ENCODE data around the gene ASB10. TPM values are rescaled to one million over a fixed set of nuclear protein-coding genes. Genes with fewer than 3 reads are reported as not detected.

Gene ASB10
- total RNA-seq, 6 donors from 2014 or later: not detected

GRCh38 chr7:151195616-151196450 is 8.8 kb upstream of the ASB10 start:
- 53 to 55% methylated on average over 13 to 19 of the region's 19 CpGs for WGBS, 2 donors
- Histone ChIP-seq H3K4me3 (no peak overlapping the region), H3K9me3 (no peaks in the 10 kb centered on the region), H3K36me3 (no peaks in the 10 kb centered on the region), H3K27me3 (no peaks in the 10 kb centered on the region), H3K27ac (no peak overlapping the region), H3K4me1 (no peaks in the 10 kb centered on the region)
- DNase-seq (no peak), ATAC-seq (ENCODE audit: low FRiP score in 2 of 2) (no peak)
- no peak for TF ChIP-seq EP300 (IDR thresholded peaks at IDR 0.05)
- TF ChIP-seq, protein P1, sequence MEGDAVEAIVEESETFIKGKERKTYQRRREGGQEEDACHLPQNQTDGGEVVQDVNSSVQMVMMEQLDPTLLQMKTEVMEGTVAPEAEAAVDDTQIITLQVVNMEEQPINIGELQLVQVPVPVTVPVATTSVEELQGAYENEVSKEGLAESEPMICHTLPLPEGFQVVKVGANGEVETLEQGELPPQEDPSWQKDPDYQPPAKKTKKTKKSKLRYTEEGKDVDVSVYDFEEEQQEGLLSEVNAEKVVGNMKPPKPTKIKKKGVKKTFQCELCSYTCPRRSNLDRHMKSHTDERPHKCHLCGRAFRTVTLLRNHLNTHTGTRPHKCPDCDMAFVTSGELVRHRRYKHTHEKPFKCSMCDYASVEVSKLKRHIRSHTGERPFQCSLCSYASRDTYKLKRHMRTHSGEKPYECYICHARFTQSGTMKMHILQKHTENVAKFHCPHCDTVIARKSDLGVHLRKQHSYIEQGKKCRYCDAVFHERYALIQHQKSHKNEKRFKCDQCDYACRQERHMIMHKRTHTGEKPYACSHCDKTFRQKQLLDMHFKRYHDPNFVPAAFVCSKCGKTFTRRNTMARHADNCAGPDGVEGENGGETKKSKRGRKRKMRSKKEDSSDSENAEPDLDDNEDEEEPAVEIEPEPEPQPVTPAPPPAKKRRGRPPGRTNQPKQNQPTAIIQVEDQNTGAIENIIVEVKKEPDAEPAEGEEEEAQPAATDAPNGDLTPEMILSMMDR (IDR thresholded peaks at IDR 0.05): no peak
- no peak for TF ChIP-seq POLR2AphosphoS5 (IDR thresholded peaks at IDR 0.05)
- no peak for TF ChIP-seq POLR2A (IDR thresholded peaks at IDR 0.05)

GRCh38 chr7:151194188-151194587 is 7.1 kb upstream of the ASB10 start:
- H3K4me3 ChIP-seq: no peak overlapping the region
- H3K4me1 ChIP-seq: no peaks in the 10 kb centered on the region
- DNase-seq: no peak
- no peaks in the 10 kb centered on the region for H3K9me3 ChIP-seq
- no peaks in the 10 kb centered on the region for H3K27me3 ChIP-seq
- no peak overlapping the region for H3K27ac ChIP-seq
- H3K36me3 ChIP-seq: no peaks in the 10 kb centered on the region
- TF ChIP-seq EP300 (IDR thresholded peaks at IDR 0.05): no peak
- TF ChIP-seq, protein P1 (IDR thresholded peaks at IDR 0.05): no peak
- TF ChIP-seq POLR2AphosphoS5 (IDR thresholded peaks at IDR 0.05): no peak
- no peak for TF ChIP-seq POLR2A (IDR thresholded peaks at IDR 0.05)
- 73 to 100% methylated on average over 2 to 7 of the region's 7 CpGs for WGBS, 2 donors
- ATAC-seq (ENCODE audit: low FRiP score in 2 of 2): no peak

DNA sequence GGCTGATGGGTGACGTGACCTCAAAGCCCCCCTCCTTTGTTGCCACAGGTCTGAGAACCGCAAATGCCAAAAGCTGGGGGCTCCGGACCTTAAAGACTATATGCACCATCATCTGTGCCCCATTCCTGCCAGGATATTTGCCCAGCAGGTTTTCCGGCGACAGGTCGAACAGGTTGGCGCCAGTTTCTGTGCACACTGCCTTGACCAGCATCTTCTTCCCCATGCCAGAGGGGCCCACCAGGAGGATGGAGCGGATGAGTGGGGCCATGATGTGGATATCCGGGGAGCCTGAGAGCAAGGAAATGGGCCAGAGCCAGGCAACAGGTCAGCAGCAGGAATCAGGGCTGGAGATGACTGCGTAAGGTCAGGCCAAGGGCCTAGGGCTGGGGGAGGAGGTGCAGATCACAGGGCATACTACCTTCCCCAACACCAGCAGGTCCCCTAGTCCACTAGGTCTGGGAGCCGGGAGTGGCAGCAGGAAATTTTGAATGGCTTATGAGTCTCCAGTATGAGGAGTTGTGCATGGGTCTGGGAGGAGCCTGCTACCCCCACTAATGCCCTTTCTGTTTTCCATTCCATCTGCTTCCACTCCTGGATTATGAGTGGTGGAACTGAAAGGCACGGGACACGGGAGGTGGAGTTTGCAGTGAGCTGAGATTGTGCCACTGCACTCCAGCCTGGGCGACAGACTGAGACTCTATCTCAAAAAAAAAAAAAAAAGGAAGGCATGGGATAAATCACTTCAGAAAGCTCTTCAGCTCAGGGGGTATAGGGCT is 6.3 kb upstream of the ASB10 start:
- H3K27ac ChIP-seq: no peak overlapping the region
- no peak for ATAC-seq (ENCODE audit: low FRiP score in 2 of 2)
- H3K4me1 ChIP-seq: no peaks in the 10 kb centered on the region
- H3K4me3 ChIP-seq: no peak overlapping the region
- DNase-seq: no peak
- H3K9me3 ChIP-seq: no peaks in the 10 kb centered on the region
- 92% methylated on average over 10 to 14 of the region's 14 CpGs for WGBS, 2 donors
- no peaks in the 10 kb centered on the region for H3K36me3 ChIP-seq
- TF ChIP-seq POLR2A (IDR thresholded peaks at IDR 0.05): no peak
- TF ChIP-seq, protein P1 (IDR thresholded peaks at IDR 0.05): no peak
- TF ChIP-seq POLR2AphosphoS5 (IDR thresholded peaks at IDR 0.05): no peak
- no peak for TF ChIP-seq EP300 (IDR thresholded peaks at IDR 0.05)
- no peaks in the 10 kb centered on the region for H3K27me3 ChIP-seq

DNA sequence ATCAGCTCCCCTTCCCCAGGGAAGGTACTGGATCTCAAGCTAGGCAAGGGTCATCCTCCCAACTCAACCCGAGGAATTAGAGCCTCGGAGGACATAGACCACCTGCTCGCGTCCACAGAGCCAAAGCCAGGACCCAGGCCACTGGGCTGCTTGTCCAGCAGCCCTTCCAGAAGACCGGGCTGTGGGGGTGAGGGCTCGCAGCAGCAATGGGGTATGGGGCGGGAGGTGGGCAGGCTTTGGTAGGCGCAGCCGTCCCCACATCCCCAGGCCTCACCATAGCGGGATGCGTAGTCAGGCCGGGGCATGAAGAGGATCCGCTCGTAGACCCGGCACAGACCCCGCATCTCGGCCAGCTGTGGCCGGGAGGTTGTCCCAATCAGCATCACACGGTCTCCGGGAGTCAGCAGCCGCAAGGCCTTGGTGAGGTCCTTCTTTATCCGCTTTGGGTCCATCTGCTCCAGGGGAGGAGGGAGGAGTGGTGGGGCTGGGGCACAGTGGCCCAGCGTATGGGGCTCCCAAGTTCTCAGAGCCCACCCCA is 5.0 kb upstream of the ASB10 start:
- no peak overlapping the region for H3K4me3 ChIP-seq
- WGBS, 2 donors: 94 to 100% methylated on average over 4 to 22 of the region's 23 CpGs
- DNase-seq (no peak), ATAC-seq (ENCODE audit: low FRiP score in 2 of 2) (no peak)
- no peaks in the 10 kb centered on the region for H3K9me3 ChIP-seq
- TF ChIP-seq, protein P1 (IDR thresholded peaks at IDR 0.05): no peak
- no peak for TF ChIP-seq POLR2A (IDR thresholded peaks at IDR 0.05)
- no peak for TF ChIP-seq POLR2AphosphoS5 (IDR thresholded peaks at IDR 0.05)
- no peak for TF ChIP-seq EP300 (IDR thresholded peaks at IDR 0.05)
- no peak overlapping the region for H3K27ac ChIP-seq
- no peaks in the 10 kb centered on the region for H3K4me1 ChIP-seq
- H3K36me3 ChIP-seq: no peaks in the 10 kb centered on the region
- no peaks in the 10 kb centered on the region for H3K27me3 ChIP-seq
